ENCODE measurements around the gene HCN1.
"Not testable (repeated sequence)": the region's sequence is repeated elsewhere in the genome, so short reads cannot be mapped to it uniquely, and the experiment has no call there.

Gene HCN1

DNA sequence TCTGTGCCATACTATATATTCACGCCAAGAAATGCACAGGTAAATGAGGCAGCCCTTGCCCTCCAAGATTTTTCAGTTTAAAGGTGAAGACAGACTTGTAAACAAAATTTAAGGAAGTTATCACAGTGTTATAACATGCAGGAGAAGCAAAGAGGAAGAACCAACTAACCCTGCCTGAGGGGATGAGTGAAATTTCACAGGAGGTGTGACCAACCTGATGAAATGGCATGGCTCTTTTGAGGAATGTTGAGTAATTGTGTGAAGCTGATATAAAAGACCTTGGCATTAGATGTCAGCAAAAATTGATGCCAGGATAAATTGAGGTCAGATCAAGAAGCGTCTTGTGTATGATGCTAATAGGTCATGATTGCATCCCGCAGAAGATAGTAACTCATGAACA lies 86.5 kb downstream of the HCN1 start:
- no peak for DNase-seq

DNA sequence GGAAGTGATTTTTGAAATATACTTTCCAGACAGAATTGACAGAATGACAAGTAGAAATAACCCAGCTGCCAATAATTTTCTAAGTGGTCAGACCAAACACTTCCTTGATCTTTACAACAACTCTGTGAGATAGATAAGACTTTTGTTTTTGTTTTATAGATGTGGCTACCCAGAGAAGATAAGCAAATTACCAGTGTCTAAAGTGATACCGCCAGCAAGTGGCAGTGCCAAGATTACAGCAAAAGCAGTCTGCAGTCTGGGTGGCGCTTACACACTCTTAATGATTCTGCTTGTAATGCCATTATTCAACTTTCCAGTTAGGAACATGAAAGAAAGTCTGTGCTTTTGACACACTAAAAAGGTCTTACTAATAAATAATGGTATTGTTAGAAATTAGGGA lies 92.1 kb downstream of the HCN1 start:
- no peak for DNase-seq

DNA sequence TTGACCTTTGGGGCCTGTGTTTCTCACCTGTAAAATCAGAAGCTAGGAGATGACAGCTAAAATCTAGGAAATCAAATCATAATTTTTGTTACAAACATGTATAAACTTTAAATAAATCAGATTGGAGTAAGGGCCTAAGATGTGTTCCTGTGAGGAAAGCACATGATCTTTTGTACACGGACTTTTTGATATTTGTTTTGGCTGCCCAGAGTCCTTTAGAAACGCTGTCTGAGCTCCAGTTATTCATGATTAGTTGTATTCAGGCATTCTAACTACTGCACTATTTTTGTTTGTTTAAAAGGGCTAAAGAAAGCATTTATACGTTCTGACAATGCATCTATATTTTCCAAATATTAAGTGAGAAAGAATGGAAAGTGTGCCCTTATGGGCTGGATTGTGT lies 94.8 kb downstream of the HCN1 start:
- no peak for DNase-seq

DNA sequence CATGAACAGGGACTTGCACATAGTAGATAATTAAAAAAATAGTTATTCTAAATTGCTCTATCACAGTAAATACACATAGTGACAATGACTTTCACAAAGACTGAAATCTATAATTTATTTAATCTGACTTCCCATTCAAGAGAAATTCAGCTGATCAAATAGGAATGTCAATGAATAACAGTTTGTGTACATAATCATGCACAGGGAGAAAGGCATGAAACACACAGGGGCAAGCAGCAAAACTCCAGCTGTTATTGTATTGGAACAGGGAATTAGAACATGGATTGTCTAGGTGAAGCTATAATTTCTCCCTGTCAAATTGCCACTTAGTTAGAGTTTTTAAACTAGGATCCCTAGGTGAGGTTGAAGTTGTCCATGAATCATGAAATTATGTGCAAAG lies 99.9 kb downstream of the HCN1 start:
- no peak for DNase-seq

DNA sequence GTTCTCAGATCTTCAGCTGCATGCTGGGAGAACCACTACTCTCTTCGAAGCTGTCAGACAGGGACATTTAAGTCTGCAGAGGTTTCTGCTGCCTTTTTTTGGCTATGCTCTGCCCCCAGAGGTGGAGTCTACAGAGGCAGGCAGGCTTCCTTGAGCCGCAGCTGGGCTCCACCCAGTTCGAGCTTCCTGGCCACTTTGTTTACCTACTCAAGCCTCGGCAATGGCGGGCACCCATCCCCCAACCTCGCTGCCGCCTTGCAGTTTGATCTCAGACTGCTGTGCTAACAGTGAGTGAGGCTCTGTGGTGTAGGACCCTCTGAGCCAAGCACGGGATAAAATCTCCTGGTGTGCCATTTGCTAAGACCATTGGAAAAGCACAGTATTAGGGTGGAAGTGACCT lies 110.2 kb downstream of the HCN1 start:
- DNase-seq, result not testable (repeated sequence)

DNA sequence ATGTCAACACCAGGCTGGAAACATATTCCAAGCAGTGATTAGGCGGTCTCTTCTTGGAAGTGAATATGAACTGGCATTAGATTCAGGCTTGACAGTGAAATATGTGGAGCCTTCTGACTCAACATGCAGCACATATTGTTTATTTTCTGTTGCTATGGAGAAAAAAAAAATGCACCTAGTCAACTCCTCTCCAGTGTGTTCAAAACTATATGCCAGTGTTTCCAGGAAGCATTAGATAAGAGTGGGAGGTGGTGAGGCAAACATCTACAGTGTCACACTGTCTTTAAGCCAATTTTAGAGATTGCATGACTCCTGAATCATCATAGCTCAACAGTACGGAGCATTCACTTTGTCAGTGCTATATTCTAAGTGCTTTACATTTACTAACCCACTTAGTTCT lies 117.9 kb downstream of the HCN1 start:
- no peak for DNase-seq

DNA sequence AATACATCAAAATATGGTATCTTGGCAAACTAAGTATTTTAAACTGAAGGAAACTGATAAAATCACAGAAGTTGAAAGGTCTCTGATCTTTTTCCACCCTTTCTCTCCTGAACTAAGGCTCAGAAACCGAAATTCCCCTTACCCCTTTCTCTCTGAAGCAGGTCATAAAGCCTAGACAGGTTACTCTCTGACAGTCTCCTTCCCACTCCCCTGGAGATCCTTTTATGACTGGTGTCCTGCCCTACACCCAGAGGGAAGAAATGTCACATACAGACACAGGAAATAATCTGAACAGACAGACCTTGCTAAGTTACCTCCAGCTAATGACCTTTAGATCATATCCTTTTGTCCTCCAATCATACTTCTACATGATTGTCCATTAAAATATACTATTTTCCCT lies 127.4 kb downstream of the HCN1 start:
- no peak for DNase-seq

DNA sequence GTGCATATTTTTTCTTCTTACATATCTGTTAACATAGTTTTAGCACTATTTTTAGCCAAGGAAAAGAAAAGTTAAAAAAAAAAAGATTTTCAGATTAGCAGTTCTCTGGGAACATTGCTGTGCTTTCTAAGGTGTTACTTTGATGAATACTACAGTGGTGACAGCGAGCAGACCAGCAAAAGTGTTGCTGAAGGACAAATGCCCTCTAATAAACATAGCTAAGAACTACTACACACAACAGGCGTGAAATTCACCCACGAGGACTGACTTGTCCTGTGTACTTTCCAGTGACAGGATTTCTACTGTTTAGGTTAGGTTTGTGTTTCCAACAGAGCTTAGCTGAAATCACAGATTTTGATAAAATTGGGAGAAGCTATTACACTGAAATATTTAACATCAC lies 153.8 kb downstream of the HCN1 start:
- no peak for DNase-seq

DNA sequence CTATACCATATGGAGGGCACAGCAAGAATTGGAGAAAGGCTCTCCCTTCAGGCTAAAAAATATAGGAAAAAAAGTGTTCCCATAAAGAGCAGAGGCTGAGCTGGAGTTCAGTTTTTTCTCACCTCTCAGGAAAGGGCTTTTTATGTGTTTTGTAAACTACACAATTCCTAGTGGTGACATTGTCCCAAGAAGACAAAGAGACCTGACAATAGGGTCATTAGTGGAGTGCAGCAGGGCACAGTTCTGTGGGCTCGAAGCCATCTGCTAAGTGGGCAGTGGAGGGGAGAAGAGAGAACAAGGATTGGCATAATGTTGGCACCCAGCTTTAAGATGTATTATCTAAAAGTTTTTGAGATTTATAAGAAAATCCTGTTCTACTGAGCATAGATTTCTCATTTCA lies 162.5 kb downstream of the HCN1 start:
- DNase-seq, result no peak

DNA sequence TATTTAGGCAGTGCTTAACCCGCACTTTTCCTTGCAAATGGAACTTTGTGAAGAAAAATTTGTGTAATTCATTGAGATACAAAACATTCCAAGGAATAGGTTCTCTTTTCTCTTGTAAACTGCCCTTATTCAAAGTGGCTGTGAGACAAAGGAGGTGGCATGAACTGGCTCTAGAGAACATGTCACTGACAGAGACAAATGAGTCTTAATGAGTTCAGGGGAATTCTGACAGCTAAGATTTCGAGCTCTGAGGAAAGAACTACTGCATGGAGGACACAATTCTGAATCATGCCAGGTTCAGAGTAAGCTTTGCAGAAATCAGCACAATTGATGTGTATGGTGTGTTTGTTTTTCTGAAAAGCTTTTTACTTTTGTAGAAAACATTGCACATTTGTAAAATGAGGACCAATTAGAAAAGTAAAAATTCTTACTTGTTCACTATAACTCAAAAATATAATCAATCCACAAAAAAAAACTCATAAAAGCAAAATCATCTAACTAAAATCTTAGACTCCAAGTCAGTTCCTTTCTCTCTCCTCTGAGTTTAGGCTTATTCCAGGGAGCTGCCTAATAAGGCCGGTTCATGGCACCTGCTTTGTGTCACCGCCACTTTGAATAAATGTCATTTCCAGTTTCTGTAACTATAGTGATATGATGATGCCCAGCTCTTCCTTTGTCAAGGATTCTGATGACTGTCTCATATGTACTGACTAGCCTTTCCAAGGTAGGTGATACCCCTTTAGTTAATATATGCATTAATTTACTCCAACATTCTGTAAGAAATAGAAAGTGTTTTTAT lies 163.2 kb downstream of the HCN1 start:
- DNase-seq, result no peak

DNA sequence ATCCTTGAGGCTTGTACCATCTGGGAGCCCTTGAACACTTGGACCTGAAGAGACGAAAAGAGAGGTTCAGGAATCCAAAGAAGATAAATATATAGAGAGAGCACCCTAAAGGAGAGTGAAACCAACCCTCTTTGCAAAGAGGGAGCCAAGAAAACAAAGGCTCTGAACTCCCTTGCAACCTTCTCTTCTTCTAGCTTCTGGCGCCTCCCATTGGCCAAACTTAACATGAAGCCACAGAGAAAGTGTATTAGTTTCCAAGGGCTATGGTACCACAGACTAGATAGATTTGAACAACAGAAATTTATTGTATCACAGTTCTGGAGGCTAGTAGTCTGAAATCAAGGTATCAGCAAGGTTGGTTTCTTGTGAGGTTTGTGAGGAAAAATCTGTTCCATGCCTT lies 175.1 kb downstream of the HCN1 start:
- DNase-seq, result peak; percentile 27

DNA sequence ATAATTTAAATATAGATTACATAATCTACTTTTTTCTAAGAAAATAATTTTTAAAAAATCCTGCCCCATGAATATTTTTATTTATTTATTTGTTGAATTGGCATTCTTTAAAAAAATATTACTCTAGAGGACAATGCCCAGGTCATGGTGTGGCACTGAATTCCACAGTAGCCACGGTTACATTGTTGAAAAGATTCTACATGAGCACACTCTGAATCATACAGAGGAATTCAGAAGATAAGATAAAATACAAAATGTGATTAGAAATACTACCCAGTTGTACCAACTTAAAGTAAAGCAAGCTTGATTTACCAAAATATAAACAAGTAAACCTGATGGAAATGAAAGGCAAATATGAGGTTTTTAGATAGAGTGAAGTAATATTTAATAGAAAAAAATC lies 183.7 kb downstream of the HCN1 start:
- no peak for DNase-seq

DNA sequence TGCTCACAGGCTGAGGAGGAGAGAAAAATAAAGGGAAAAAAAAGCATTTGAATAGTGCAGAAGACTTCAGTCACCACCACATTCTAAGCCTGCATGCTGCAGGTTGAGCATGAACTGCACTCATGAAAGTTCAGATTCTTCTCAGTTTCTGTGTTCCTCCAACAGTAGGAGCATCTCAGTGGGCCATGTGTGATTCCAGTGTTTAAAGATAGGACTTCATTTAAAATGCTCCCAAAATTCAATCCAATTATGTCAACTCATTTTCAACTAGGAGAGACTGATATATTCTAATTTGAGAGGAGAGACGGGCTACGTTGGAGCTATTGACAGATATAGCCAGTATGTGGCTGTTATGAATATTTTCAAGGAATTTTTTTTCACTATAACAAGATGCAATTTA lies 186.8 kb downstream of the HCN1 start:
- no peak for DNase-seq

DNA sequence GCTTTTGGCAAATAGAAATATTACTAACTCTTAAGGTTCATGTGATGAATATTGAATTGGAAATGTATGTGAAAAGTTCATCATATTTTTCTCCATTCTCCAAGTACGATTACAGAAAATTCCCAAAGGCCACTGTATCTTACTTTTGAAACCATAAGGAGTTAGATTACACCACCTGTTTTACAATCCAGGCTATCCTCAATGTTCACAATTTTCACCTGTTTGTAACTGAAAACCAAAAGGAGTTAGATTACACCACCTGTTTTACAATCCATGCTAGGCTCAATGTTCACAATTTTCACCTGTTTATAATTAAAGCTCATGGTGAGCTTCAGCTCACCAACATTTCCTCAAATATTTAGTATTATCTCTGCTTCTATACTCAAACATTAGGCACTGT lies 188.0 kb downstream of the HCN1 start:
- DNase-seq, result no peak

DNA sequence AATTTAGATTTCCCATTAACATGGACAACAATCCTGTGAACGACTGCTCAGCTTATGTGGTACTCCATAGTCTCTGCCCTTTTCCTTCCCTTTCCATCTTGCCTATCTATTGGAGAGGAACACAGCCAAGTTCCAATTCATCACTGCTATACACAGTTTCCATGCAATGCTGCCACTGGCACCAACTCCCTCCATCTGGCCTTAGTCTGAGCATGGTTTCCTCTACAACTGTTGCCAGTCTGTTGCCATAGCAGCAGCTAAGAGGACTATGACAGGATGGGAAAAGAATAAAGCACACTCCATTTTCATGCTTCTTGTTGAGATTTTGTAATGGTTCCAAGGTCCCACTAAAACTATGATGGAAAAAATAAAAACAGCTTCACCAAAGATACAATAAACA lies 189.0 kb downstream of the HCN1 start:
- DNase-seq, result peak; percentile 4

DNA sequence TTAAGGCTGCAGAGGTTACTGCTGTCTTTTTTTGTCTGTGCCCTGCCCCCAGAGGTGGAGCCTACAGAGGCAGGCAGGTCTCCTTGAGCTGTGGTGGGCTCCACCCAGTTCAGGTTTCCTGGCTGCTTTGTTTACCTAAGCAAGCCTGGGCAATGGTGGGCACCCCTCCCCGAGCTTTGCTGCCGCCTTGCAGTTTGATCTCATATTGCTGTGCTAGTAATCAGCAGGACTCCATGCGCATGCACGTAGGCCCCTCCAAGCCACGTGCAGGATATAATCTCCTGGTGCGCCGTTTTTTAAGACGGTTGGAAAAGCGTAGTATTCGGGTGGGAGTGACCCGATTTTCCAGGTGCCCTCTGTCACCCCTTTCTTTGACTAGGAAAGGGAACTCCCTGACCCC lies 197.2 kb downstream of the HCN1 start:
- DNase-seq, result not testable (repeated sequence)

DNA sequence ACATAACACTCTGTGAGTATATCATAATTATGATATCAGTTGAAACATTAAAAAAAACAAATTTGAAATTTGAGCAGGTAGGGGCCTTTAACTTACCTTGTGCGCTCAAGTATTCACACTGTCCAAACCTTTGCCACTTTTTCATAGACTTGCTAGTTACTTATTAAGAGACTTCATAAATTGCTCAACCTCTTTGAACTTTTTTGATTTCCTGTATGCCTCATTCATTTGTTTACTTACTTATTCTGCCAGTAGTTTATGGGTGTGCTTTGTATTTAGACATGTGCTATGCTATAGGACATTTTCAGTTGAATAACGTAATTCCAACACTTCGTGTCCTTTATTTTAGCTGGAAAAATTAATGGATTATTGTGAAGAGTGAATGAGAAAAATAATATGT lies 204.8 kb downstream of the HCN1 start:
- DNase-seq, result peak; percentile 1

DNA sequence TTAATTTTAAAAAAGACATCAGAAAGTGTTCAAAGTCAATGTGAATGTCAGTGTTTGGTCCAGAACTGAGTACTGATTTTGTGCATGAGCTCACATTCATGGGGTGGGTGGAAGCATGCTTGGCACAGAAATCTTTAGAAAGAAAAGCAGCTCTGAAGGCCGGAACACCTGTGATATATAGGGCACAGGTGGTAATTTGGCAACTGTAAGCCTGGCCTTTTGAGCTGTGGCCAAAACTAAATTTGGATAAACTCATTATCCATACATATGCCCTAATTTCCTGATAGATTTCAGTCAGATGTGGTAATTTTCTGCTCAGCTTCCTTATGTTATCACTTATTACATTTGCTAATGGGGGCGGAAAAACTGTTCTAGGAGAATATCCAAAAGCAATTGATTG lies 211.4 kb downstream of the HCN1 start:
- no peak for DNase-seq

DNA sequence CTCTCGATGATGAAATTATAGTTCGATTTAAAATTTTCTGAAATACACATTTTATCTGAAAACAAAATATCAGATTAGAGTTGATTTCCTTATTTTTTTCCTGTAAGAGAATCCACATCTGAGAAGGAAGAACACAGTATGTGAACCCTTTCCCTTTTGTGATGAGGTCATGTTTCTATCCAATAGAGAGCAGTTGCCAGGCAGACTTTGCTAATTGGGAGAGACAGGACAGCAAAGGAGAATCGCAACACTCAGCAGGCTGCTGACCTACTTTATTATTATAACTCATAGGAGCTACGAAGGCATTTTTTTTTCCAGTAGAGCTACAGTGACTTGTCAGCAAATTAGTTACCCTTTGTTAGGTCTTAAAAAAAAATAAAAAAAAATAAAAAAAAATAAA lies 242.1 kb downstream of the HCN1 start:
- peak; percentile 56 for DNase-seq

DNA sequence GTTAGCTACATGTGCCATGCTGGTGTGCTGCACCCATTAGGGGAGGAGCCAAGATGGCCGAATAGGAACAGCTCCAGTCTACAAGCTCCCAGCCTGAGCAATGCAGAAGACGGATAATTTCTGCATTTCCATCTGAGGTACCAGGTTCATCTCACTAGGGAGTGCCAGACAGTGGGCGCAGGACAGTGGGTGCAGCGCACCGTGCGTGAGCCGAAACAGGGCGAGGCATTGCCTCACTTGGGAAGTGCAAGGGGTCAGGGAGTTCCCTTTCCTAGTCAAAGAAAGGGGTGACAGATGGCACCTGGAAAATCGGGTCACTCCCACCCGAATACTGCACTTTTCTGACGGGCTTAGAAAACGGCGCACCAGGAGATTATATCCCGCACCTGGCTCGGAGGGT lies 251.3 kb downstream of the HCN1 start:
- not testable (repeated sequence) for DNase-seq

DNA sequence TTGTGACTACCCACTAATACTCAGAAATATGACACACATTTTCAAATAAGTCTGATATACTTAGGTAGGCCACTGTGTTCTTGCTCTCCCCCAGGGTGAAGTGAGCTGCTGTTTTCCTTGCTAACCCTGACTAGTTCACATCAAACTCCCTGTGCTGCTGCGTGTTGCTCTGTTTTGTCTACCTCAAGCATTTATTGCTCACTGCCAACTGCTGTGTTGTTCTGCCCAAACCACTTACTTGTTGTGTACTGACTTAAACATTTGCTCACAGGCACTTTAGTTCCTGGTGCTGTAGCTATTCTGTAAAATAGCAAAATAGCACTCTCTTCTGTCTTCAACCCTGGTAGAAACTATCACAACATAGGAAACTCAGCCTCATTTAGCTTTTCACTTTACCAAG lies 255.7 kb downstream of the HCN1 start:
- DNase-seq, result no peak

DNA sequence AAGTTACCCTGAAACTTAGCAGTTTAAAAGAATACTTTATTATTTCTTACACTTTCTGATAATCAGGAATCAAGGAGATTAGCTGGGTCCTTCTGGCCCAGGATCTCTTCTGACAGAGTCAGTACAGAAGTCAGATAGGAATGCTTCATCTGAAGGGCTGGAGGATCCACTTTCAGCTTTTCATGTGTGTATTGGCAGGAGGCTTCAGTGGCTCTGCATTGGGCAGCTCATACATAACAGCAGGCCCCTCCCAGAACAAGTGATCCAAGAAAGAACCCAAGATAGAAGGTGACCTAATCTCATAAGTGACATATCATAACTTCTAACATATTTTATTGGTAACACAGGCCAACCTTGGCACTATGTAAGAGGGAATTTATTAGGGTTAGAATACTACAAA lies 258.4 kb downstream of the HCN1 start:
- no peak for DNase-seq

DNA sequence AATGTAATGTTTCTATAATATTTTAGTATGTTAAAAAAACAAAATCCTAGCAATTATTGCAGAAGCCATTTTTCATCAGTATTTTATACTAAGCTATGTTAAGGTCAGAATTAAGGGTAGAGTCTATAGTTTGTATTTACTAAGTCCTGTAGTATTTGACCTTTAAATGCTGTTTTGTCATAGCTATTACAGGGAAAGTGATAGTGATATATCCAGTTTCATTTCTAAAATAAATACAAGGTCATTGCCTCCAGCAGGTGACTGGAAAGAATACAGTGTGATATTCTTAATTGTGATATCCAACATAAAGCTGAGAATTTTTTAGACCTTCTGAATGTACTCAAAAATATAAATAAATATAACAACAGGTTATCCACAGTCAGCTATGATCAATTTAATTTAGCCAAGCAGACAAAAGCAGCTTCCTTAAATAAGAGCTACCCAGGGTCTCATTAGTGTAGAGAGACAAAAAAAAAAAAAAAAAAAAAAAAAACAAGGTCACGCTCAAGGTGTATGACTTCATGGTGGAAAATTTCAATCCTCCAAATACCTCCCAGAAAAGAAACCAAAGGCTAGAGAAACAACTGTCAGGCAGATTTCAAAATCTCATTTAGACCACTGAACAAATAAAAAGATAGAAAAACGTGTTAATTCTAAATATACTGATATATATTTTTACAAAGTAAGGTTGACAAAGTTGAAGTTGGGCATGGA lies 278.7 kb downstream of the HCN1 start:
- DNase-seq, result no peak

DNA sequence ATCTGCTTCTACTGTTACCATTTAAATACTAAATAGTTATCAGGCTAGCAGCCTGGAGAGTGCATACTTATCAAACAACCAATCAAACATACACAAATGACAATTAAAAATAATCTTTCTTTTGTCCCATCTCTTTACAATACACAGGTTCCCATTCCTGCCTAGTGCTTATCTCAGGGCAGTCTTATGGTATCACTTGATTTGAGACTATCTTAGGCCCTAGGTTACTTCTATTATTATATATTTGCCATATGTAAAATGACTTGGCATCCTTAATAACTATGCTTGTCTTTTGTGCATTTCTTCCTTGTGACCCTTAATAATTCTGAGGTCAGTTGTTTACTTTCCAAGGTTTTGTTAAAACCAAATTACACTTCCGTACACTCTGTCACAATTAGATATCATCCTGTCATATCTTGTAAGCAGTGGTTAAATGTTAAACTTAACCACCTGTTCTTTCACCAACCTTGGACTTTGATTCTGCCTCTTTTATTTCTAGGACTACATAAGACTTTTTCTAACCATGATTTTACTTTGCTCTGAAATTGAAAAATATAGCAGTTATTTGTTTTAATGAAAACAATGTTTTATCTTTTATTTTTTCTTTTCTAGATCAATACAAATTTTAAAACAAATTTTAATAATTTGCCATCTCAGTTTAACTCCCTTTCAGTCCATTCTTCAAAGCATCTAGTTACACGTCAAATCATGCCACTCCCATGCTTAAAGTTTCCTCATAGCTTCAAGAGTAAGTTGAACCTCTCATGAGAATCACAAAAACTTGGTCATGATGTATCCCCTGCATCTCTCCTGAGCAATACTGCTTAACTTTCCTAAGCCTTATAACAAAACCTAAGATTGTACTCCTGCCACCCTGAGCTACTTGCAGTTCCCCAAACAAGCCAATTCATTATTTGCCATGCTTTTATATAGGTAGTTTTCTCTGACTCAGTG lies 281.3 kb downstream of the HCN1 start:
- DNase-seq, result no peak
